Lower lobe of right lung (tissue), 2 donors: Measurements from ENCODE around the gene PAIP1. TPM values are rescaled to one million over a fixed set of nuclear protein-coding genes. Genes with fewer than 3 reads are reported as not detected.
"Not testable (repeated sequence)": the region's sequence is repeated elsewhere in the genome, so short reads cannot be mapped to it uniquely, and the experiment has no call there.

Experiments
- ATAC-seq, 2 donors: fragments of 200-7000 bp; cut with Tn5 transposase; one replicate each; pipeline ENCODE4 v1.9.1; 2020 to 2022; ENCODE audit warnings: mild to moderate bottlenecking in 2 of 2, moderate library complexity in 2 of 2
- DNase-seq: peaks from one replicate; pipeline ENCODE4 v3.0.0-alpha.2; 2020
- H3K27ac ChIP-seq: fragments of 200-600 bp; one replicate; pipeline ENCODE4 v1.8.0; 2022
- H3K27me3 ChIP-seq: fragments of 200-600 bp; one replicate; pipeline ENCODE4 v1.8.0; 2022; ENCODE audit warnings: low read depth
- H3K36me3 ChIP-seq: fragments of 200-600 bp; one replicate; pipeline ENCODE4 v1.8.0; 2022; ENCODE audit warnings: mild to moderate bottlenecking
- H3K4me1 ChIP-seq: fragments of 200-600 bp; one replicate; pipeline ENCODE4 v1.8.0; 2022
- H3K4me3 ChIP-seq: fragments of 200-600 bp; one replicate; pipeline ENCODE4 v1.8.0; 2022; ENCODE audit warnings: mild to moderate bottlenecking
- H3K9me3 ChIP-seq: fragments of 200-600 bp; one replicate; pipeline ENCODE4 v1.8.0; 2022
- intact Hi-C: fragments of 100-400 bp; cut with DNase I; formaldehyde crosslinking; loops from one replicate; pipeline ENCODE4 v1.11.0; 2022
- total RNA-seq: library from RNA; stranded (reverse); fragmentation: NEBNext Ultra II Directional; extraction: Animal tissue kit (Norgen Biotek cat#: 25700); gene quantifications from one replicate; pipeline ENCODE4 v1.2.1, GENCODE V29; 2021
- TF ChIP-seq, protein P1 (sequence below): fragments of 200-600 bp; IDR thresholded peaks from one replicate; pipeline ENCODE4 v1.8.0; 2022; ENCODE audit warnings: antibody characterized with exemption, mild to moderate bottlenecking
- donor health status: DM: no; HTN: yes; CAD: no; lungs with severe emphysema.

The PAIP1 gene
- total RNA-seq, 1 donor from 2014 or later, result 71.9 TPM

DNA sequence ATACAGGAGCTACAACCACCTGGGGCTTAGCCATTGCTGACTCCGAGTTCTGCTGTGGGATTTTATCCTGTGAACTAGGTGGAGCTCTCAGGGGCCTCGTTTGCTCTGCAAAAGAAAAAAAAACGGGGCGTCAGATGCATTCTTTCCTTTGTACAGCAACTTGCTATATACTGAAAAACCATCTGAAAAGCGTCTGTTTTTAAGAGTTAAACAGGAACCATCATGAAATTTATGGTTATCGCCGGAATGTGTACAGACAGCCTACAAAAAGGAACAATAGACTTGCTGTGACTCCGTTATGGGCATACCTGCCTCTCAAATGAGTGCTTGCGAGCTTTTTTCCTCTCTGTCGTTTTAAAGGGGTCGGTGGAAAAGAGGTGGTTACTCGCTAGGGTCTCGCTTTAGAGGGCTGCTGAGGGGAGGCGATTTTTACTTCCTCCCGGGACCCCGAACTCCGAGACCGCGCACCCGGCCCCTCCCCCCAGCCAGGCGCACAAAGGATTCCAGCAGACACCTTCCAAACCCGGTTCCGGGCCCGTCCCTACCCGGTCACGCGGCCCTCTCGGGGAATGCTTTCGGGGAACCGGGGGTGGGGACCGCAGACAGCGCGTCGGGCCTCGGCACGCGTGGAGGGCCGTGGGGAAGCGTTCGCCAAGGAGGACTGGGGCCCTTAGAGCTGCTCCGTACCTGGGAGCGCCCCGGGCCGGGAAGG, 826 bp downstream of the PAIP1 start:
- Histone ChIP-seq H3K36me3 (peaks cover 37% of the 10 kb centered on the region), H3K27me3 (no peaks in the 10 kb centered on the region), H3K4me1 (peaks cover 35% of the 10 kb centered on the region), H3K4me3 (peak overlapping the region; percentile 75), H3K9me3 (no peaks in the 10 kb centered on the region), H3K27ac (peak overlapping the region; percentile 95)
- intact Hi-C loops, result no loop called here
- DNase-seq (peak; percentile 75), ATAC-seq (peak; percentile 66 to 67)
- TF ChIP-seq, protein P1, sequence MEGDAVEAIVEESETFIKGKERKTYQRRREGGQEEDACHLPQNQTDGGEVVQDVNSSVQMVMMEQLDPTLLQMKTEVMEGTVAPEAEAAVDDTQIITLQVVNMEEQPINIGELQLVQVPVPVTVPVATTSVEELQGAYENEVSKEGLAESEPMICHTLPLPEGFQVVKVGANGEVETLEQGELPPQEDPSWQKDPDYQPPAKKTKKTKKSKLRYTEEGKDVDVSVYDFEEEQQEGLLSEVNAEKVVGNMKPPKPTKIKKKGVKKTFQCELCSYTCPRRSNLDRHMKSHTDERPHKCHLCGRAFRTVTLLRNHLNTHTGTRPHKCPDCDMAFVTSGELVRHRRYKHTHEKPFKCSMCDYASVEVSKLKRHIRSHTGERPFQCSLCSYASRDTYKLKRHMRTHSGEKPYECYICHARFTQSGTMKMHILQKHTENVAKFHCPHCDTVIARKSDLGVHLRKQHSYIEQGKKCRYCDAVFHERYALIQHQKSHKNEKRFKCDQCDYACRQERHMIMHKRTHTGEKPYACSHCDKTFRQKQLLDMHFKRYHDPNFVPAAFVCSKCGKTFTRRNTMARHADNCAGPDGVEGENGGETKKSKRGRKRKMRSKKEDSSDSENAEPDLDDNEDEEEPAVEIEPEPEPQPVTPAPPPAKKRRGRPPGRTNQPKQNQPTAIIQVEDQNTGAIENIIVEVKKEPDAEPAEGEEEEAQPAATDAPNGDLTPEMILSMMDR, result no peak

DNA sequence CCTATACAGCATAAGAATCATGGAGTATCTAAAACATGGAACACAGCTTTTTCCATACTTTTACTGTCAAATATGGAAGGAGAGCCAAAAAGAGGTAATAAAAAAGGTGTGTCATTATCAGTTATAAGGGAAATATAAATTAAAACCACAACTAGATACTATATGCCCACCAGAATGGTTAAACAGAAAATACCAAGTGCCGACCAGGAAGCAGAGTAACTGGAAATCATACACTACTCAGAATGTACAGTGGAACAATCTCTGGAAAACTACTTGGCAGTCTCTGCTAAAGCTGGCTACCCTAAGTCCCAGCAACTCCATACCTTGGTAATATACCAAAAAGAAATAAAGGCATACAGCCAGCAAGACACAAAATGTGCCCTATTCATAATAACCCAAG, 2.4 kb downstream of the PAIP1 start:
- H3K36me3 ChIP-seq, result peaks cover 53% of the 10 kb centered on the region
- ATAC-seq (no peak), DNase-seq (no peak)
- intact Hi-C loops, result no loop called here
- H3K27ac ChIP-seq, result no peak overlapping the region
- peaks cover 38% of the 10 kb centered on the region for H3K4me1 ChIP-seq
- H3K9me3 ChIP-seq, result no peaks in the 10 kb centered on the region
- H3K4me3 ChIP-seq, result no peak overlapping the region
- no peaks in the 10 kb centered on the region for H3K27me3 ChIP-seq
- TF ChIP-seq, protein P1, result no peak

DNA sequence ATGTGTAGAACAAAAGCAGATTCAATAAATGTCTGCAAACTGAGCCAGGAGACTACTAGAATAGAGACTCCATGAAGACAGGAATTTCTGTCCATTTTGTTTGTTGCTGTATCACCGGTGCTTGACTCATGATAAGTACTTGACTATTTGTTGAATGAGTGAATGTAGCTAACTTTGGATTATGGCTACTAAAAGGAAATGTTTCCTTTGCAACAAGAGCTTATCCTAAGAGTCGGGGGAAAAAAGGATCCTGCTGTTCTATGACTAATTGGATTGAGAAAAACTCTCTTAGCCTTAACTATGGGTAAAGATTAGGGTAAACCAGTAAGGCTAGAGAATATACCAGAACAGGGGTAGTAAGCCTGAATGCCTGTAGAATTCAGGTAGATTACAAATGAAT, 3.5 kb downstream of the PAIP1 start:
- Histone ChIP-seq H3K36me3 (peaks cover 62% of the 10 kb centered on the region), H3K9me3 (no peaks in the 10 kb centered on the region), H3K27ac (no peak overlapping the region), H3K4me1 (peaks cover 38% of the 10 kb centered on the region), H3K27me3 (no peaks in the 10 kb centered on the region), H3K4me3 (no peak overlapping the region)
- ATAC-seq (no peak), DNase-seq (no peak)
- TF ChIP-seq, protein P1, result no peak
- intact Hi-C loops, result no loop called here

DNA sequence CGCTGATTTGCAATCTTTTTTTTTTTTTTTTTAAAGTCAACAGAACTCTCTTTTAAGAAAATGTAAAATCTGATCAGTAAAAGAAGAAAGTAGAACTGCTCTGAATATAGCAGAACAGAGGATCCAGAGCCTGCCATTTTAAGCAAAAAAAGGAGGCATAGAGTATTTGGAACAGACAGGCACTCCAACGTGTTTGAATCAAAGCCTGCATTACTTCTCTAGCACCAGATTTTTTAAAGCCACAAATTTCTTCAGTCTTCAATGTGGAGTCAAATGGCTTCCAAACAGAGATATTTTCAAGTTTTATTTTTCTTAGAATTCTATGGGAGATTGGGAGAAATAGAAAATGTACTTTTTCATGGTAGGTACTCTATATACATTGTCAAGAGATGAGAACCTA, 5.1 kb downstream of the PAIP1 start:
- no peak overlapping the region for H3K4me3 ChIP-seq
- DNase-seq (no peak), ATAC-seq (no peak)
- intact Hi-C loops, result no loop called here
- TF ChIP-seq, protein P1, result no peak
- H3K27me3 ChIP-seq, result no peaks in the 10 kb centered on the region
- H3K36me3 ChIP-seq, result peaks cover 75% of the 10 kb centered on the region
- peaks cover 38% of the 10 kb centered on the region for H3K4me1 ChIP-seq
- no peaks in the 10 kb centered on the region for H3K9me3 ChIP-seq
- no peak overlapping the region for H3K27ac ChIP-seq

DNA sequence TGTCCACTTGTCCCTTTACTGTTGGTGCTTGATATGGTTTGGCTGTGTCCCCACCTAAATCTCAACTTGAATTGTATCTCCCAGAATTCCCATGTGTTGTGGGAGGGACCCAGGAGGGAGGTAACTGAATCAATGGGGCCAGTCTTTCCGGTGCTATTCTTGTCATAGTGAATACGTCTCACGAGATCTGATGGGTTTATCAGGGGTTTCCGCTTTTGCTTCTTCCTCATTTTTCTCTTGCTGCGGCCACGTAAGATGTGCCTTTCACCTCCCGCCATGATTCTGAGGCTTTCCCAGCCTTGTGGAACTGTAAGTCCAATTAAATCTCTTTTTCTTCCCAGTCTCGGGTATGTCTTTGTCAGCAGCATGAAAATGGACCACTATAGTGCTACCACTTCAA, 7.6 kb downstream of the PAIP1 start:
- peaks cover 21% of the 10 kb centered on the region for H3K4me1 ChIP-seq
- H3K27me3 ChIP-seq, H3K27ac ChIP-seq, H3K9me3 ChIP-seq, H3K4me3 ChIP-seq, intact Hi-C loops, DNase-seq, ATAC-seq: not testable (repeated sequence)
- H3K36me3 ChIP-seq, result peaks cover 92% of the 10 kb centered on the region

DNA sequence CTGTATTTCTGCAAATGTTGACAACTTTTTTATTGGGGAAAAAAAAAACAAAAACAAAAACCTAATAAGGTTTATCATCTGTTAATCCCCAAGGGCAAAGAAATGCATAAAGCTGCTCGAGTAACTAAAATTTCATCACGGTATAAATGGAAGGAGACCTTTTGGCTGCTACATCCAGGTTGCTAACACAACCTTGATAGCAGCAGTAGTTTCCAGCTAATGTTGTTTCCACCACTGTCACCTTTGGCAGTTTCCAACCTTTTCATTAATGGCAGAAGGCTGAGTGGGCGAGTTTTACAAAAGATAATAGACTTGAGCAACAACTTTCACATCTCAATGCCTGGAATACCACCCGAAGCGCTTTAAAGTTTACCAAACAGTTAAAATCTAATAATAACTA, 8.5 kb downstream of the PAIP1 start:
- H3K36me3 ChIP-seq, result peaks cover 95% of the 10 kb centered on the region
- no peak overlapping the region for H3K4me3 ChIP-seq
- no peak for DNase-seq
- TF ChIP-seq, protein P1, result no peak
- no peak overlapping the region for H3K27ac ChIP-seq
- peaks cover 12% of the 10 kb centered on the region for H3K4me1 ChIP-seq
- no peaks in the 10 kb centered on the region for H3K27me3 ChIP-seq
- no peak for ATAC-seq
- no peaks in the 10 kb centered on the region for H3K9me3 ChIP-seq
- intact Hi-C loops, result no loop called here
